Measurements from ENCODE around the gene DNAJC3.
A peak's percentile ranks its signal among the peaks of the same experiment; 100 is the strongest.
"Not testable (repeated sequence)": the region's sequence is repeated elsewhere in the genome, so short reads cannot be mapped to it uniquely, and the experiment has no call there.

DNAJC3 gene

GRCh38 chr13:95707035-95707434, 30.1 kb downstream of the DNAJC3 start:
- TF ChIP-seq, protein P1, sequence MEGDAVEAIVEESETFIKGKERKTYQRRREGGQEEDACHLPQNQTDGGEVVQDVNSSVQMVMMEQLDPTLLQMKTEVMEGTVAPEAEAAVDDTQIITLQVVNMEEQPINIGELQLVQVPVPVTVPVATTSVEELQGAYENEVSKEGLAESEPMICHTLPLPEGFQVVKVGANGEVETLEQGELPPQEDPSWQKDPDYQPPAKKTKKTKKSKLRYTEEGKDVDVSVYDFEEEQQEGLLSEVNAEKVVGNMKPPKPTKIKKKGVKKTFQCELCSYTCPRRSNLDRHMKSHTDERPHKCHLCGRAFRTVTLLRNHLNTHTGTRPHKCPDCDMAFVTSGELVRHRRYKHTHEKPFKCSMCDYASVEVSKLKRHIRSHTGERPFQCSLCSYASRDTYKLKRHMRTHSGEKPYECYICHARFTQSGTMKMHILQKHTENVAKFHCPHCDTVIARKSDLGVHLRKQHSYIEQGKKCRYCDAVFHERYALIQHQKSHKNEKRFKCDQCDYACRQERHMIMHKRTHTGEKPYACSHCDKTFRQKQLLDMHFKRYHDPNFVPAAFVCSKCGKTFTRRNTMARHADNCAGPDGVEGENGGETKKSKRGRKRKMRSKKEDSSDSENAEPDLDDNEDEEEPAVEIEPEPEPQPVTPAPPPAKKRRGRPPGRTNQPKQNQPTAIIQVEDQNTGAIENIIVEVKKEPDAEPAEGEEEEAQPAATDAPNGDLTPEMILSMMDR (IDR thresholded peaks at IDR 0.05; ENCODE audit: insufficient read depth, low read depth, low read length, missing control alignments), result no peak
- DNase-seq (ENCODE audit: low read depth), result no peak
- no peak overlapping the region for H3K4me3 ChIP-seq (ENCODE audit: low read length)

- TF ChIP-seq, protein P1 (IDR thresholded peaks at IDR 0.05; ENCODE audit: insufficient read depth, low read depth, low read length, missing control alignments), result no peak
- DNase-seq (ENCODE audit: low read depth), result no peak
- no peak overlapping the region for H3K4me3 ChIP-seq (ENCODE audit: low read length)
These were observed 30.8 kb downstream of the DNAJC3 start for GRCh38 chr13:95707442-95708390.

DNA sequence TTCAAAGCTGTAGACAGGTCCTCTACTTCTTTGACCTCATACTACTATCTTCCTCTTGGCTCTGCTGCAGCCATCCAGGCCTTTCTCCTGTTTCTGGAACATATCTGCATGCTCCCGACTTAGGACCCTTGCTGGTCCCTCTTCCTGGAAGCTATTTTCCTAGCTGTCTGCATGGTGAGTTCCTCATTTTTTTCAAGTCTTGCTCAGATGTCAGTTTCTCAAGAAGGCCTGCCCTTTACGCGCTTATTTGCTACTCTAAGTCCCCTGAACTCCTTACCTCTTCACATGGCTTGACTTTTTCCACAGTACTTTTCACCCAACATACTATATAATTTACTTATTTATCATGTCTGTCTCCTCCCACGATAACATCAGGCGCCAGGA, 31.4 kb downstream of the DNAJC3 start:
- no peak overlapping the region for H3K4me3 ChIP-seq (ENCODE audit: low read length)
- TF ChIP-seq, protein P1 (IDR thresholded peaks at IDR 0.05; ENCODE audit: insufficient read depth, low read depth, low read length, missing control alignments), result no peak
- DNase-seq (ENCODE audit: low read depth), result no peak

- no peak overlapping the region for H3K4me3 ChIP-seq (ENCODE audit: low read length)
- no peak for DNase-seq (ENCODE audit: low read depth)
- TF ChIP-seq, protein P1 (IDR thresholded peaks at IDR 0.05; ENCODE audit: insufficient read depth, low read depth, low read length, missing control alignments), result no peak
These were observed 32.0 kb downstream of the DNAJC3 start for GRCh38 chr13:95708811-95709500.

DNA sequence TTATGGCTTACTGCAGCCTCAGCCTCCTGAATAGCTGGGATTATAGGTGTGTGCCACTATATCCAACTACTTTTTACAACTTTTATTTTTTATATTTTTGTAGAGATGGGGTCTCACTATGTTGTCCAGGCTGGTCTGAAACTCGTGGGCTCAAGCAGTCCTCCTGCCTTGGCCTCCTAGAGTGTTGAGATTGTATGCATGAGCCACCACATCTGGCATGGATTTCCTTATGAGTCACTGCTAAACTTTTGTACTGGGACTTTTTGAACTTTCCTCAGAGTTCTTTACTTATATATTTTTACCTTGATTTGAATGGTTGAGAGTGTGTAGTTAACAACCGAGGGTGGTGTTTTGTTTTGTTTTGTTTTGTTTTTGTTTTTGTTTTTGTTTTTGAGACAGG, 33.4 kb downstream of the DNAJC3 start:
- TF ChIP-seq, protein P1 (IDR thresholded peaks at IDR 0.05; ENCODE audit: insufficient read depth, low read depth, low read length, missing control alignments), result no peak
- DNase-seq (ENCODE audit: low read depth), result peak; percentile 72
- no peak overlapping the region for H3K4me3 ChIP-seq (ENCODE audit: low read length)

DNA sequence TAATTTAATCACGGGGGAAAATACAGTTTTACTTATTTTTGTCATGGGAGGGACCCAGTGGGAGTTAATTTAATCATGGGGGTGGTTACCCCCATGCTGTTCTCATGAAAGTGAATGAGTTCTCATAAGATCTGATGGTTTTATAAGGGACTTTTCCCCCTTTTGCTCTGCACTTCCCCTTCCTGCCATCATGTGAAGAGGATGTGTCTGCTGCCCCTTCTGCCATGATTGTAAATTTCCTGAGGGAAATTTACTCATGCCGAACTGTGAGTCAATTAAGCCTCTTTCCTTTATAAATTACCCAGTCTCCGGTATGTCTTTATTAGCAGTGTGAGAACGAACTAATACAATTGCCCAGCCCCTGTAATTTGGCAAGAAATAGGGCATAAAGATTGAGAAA, 35.9 kb downstream of the DNAJC3 start:
- peak; percentile 29 for DNase-seq (ENCODE audit: low read depth)
- not testable (repeated sequence) for H3K4me3 ChIP-seq (ENCODE audit: low read length)

DNA sequence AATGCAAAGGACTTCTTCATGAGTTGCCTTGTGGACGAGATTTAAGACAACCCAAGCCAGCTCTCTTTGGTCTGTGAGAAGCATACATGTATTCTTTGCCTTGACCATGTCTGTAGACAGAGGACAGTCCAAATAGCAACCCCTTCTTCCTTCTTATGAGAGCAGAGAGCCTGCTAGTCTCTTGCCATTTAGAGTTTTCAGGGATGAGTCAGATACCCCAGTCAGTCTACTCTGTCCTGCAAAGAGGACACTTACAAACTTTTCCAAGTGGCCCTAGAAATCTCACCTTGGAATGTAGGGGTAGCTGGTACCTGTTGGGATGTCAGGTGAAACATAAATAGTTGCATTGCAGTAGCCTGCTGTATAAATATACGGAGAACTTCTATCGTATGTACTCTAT, 36.7 kb downstream of the DNAJC3 start:
- DNase-seq (ENCODE audit: low read depth), result peak; percentile 39
- no peak overlapping the region for H3K4me3 ChIP-seq (ENCODE audit: low read length)
- TF ChIP-seq, protein P1 (IDR thresholded peaks at IDR 0.05; ENCODE audit: insufficient read depth, low read depth, low read length, missing control alignments), result no peak

Measured in epithelial cell of esophagus (primary cell).